IMR-90 (cell line): ENCODE measurements around the gene RLF. TPM values are rescaled to one million over a fixed set of nuclear protein-coding genes. Genes with fewer than 3 reads are reported as not detected.

Source experiments
- ATAC-seq: fragments of 200-7000 bp; cut with Tn5 transposase; 2 replicates; pipeline ENCODE4 v1.9.1; 2020; ENCODE audit warnings: low read depth, mild to moderate bottlenecking, moderate library complexity
- BruUV-seq: library from RNA; stranded (reverse); fragments of 400-500 nt; replicated peaks from 2 replicates; lab custom pipeline; 2021; lab: Mats Ljungman, UMichigan
- CTCF ChIA-PET: fragments of 300-600 bp; formaldehyde crosslinking; extraction: SDS; loops from one replicate; lab custom pipeline; 2021; ENCODE audit warnings: antibody characterized with exemption; lab: Yijun Ruan, JAX
- POLR2A ChIA-PET: fragments of 300-600 bp; sonication (Branson Sonifier 250); formaldehyde crosslinking; loops from one replicate; lab custom pipeline; 2022; ENCODE audit warnings: antibody characterized with exemption; ENCODE audit not compliant: unreplicated experiment; lab: Charles Lee
- DNase-seq: peaks from one replicate; pipeline ENCODE4 v3.0.0; 2013
- H2AFZ ChIP-seq: replicated peaks from 2 replicates; pipeline ENCODE3; 2013; ENCODE audit warnings: low read length, mild to moderate bottlenecking; ENCODE audit not compliant: poor library complexity
- H2AK5ac ChIP-seq: 2 replicates; pipeline ENCODE4 v1.6.1; 2013; ENCODE audit warnings: low read depth, low read length, inconsistent platforms
- H2AK9ac ChIP-seq: replicated peaks from 2 replicates; pipeline ENCODE3; 2013; ENCODE audit warnings: mild to moderate bottlenecking, low read depth, low read length, moderate library complexity; ENCODE audit not compliant: poor library complexity
- H2BK120ac ChIP-seq: 2 replicates; pipeline ENCODE4 v1.6.1; 2013; ENCODE audit warnings: low read depth, low read length, inconsistent platforms
- H2BK15ac ChIP-seq: 3 replicates; pipeline ENCODE4 v1.6.1; 2013; ENCODE audit warnings: low read depth, low read length, inconsistent platforms
- H2BK20ac ChIP-seq: 2 replicates; pipeline ENCODE4 v1.6.1; 2013; ENCODE audit warnings: low read depth, mild to moderate bottlenecking, inconsistent platforms, low read length, moderate library complexity
- H2BK5ac ChIP-seq: 2 replicates; pipeline ENCODE4 v1.6.1; 2013; ENCODE audit warnings: mild to moderate bottlenecking, low read depth, low read length, inconsistent platforms; ENCODE audit not compliant: poor library complexity, severe bottlenecking
- H3K14ac ChIP-seq: replicated peaks from 2 replicates; pipeline ENCODE4 v1.6.1; 2013; ENCODE audit warnings: low read depth, low read length, inconsistent platforms
- H3K18ac ChIP-seq: 2 replicates; pipeline ENCODE4 v1.6.1; 2013; ENCODE audit warnings: low read depth, low read length, control low read depth
- H3K23ac ChIP-seq: 2 replicates; pipeline ENCODE4 v1.6.1; 2013; ENCODE audit warnings: low read depth, low read length, inconsistent platforms
- H3K27ac ChIP-seq: 2 replicates; pipeline ENCODE4 v1.5.1; 2013; ENCODE audit warnings: mild to moderate bottlenecking, control low read depth, low read length; ENCODE audit not compliant: insufficient read depth
- H3K27me3 ChIP-seq: 2 replicates; pipeline ENCODE4 v1.6.1; 2013; ENCODE audit warnings: low read length; ENCODE audit not compliant: control insufficient read depth, insufficient read depth
- H3K36me3 ChIP-seq: 2 replicates; pipeline ENCODE4 v1.6.1; 2013; ENCODE audit warnings: low read length, mixed read lengths; ENCODE audit not compliant: control insufficient read depth, insufficient read depth
- H3K4ac ChIP-seq: 2 replicates; pipeline ENCODE4 v1.6.1; 2013; ENCODE audit warnings: low read depth, low read length, inconsistent platforms
- H3K4me1 ChIP-seq: 2 replicates; pipeline ENCODE4 v1.6.1; 2013; ENCODE audit warnings: low read length, mixed read lengths; ENCODE audit not compliant: control insufficient read depth, insufficient read depth
- H3K4me2 ChIP-seq: 2 replicates; pipeline ENCODE4 v1.6.1; 2013; ENCODE audit warnings: low read depth, mild to moderate bottlenecking, control low read depth, low read length, moderate library complexity
- H3K4me3 ChIP-seq: 2 replicates; pipeline ENCODE4 v1.5.1; 2013; ENCODE audit warnings: low read depth, mild to moderate bottlenecking, control low read depth, low read length, moderate library complexity; ENCODE audit not compliant: insufficient read depth
- H3K56ac ChIP-seq: 2 replicates; pipeline ENCODE4 v1.6.1; 2013; ENCODE audit warnings: low read length, inconsistent platforms; ENCODE audit not compliant: insufficient read depth; ENCODE audit errors: extremely low read depth
- H3K79me1 ChIP-seq, 2 experiments: 2 replicates each; pipeline ENCODE4 v1.6.1; 2013; ENCODE audit warnings: low read length in 2 of 2, inconsistent platforms in 1 of 2, low read depth in 1 of 2
- H3K9ac ChIP-seq: 2 replicates; pipeline ENCODE4 v1.6.1; 2013; ENCODE audit warnings: low read depth, low read length, control low read depth
- H3K9me1 ChIP-seq: 2 replicates; pipeline ENCODE4 v1.6.1; 2013; ENCODE audit warnings: low read length, inconsistent platforms; ENCODE audit not compliant: insufficient read depth
- H3K9me3 ChIP-seq: 2 replicates; pipeline ENCODE4 v1.6.1; 2013; ENCODE audit warnings: low read length; ENCODE audit not compliant: control insufficient read depth, insufficient read depth
- H4K20me1 ChIP-seq: 2 replicates; pipeline ENCODE4 v1.6.1; 2013; ENCODE audit warnings: low read length, inconsistent platforms; ENCODE audit not compliant: insufficient read depth
- H4K5ac ChIP-seq: 2 replicates; pipeline ENCODE4 v1.6.1; 2013; ENCODE audit warnings: mild to moderate bottlenecking, low read depth, low read length, control low read depth
- H4K8ac ChIP-seq, 2 experiments: 2 replicates each; pipeline ENCODE4 v1.6.1; 2013; ENCODE audit warnings: low read depth in 2 of 2, low read length in 2 of 2, control low read depth in 1 of 2, inconsistent platforms in 1 of 2
- H4K91ac ChIP-seq: 2 replicates; pipeline ENCODE4 v1.6.1; 2013; ENCODE audit warnings: low read depth, low read length, inconsistent platforms; ENCODE audit not compliant: insufficient read depth
- CHD1 ChIP-seq: IDR thresholded peaks from 2 replicates; pipeline ENCODE4 v1.6.1; 2012; ENCODE audit warnings: low read depth, low read length, improper control_type of control experiment
- RAD21 ChIP-seq: IDR thresholded peaks from 2 replicates; pipeline ENCODE4 v1.6.1; 2012; ENCODE audit warnings: low read length, improper control_type of control experiment
- USF2 ChIP-seq: fragments of 150-350 bp; IDR thresholded peaks from 2 replicates; pipeline ENCODE4 v1.6.1; 2017; ENCODE audit warnings: mild to moderate bottlenecking, antibody characterized with exemption, low read length, low read depth
- WGBS, 2 experiments: methylation state at CpG; one replicate each; pipeline versions ENCODE4 v1.1.5 to v1.1.7; 2013; ENCODE audit warnings: missing lambda C conversion rate in 2 of 2; ENCODE audit not compliant: insufficient read length in 1 of 2; ENCODE audit errors: extremely low coverage in 2 of 2; 5-methylcytosine and 5-hydroxymethylcytosine counted together
- dilution Hi-C: fragments of 300-500 bp; cut with HindIII; formaldehyde crosslinking; loops from one replicate; pipeline ENCODE4 v1.14.3; 2018; ENCODE audit warnings: low sequenced_read_pairs; ENCODE audit not compliant: unreplicated experiment
- in situ Hi-C: fragments of 300-500 bp; cut with MboI; formaldehyde crosslinking; loops from 3 replicates; pipeline ENCODE4 v1.14.3; 2019; ENCODE audit warnings: low sequenced_read_pairs, inconsistent platforms, mixed read lengths
- intact Hi-C: fragments of 100-400 bp; cut with micrococcal nuclease; formaldehyde crosslinking; loops from 2 replicates; pipeline ENCODE4 v1.10.0; 2022
- polyA plus RNA-seq, 3 experiments: library from polyadenylated mRNA; depleted of rRNA; stranded (reverse); fragments of >200 nt; gene quantifications; 2 replicates each; pipeline ENCODE4 v1.2.3, GENCODE V29; 2012; ENCODE audit warnings: low replicate concordance in 1 of 3
- total RNA-seq: library from RNA; depleted of rRNA; stranded (reverse); fragments of >200 nt; gene quantifications from 2 replicates; pipeline ENCODE4 v1.2.3, GENCODE V29; 2012

RLF gene
- total and polyA plus RNA-seq, 2 of the 4 experiments (the other 2 are of a cell fraction): 4.4 to 29.8 TPM

- Histone ChIP-seq H3K18ac (no peak overlapping the region), H3K9me1 (no peaks in the 10 kb centered on the region), H4K91ac (no peak overlapping the region), H2BK15ac (no peak overlapping the region), H3K4me3 (peak overlapping the region; percentile 26), H3K4me1 (no peaks in the 10 kb centered on the region), H2AK5ac (no peak overlapping the region), H2BK120ac (no peak overlapping the region), H4K5ac (no peak overlapping the region; the same call in 1 of the 2 replicates), H3K36me3 (no peaks in the 10 kb centered on the region), H3K9me3 (no peaks in the 10 kb centered on the region), H3K56ac (no peak overlapping the region), H2AK9ac (peak overlapping the region; percentile 79), H3K27ac (no peak overlapping the region), H3K9ac (peak overlapping the region; percentile 29; the same call in 1 of the 2 replicates), H4K20me1 (no peaks in the 10 kb centered on the region), H2BK5ac (no peak overlapping the region), H2AFZ (peak overlapping the region; percentile 89), H2BK20ac (no peak overlapping the region), H3K4ac (no peak overlapping the region), H3K14ac (0 out of 2 replicates have a peak overlapping the region, but pooled peaks have one; percentile 32), H3K27me3 (peaks cover 18% of the 10 kb centered on the region), H3K79me1 (no peaks in the 10 kb centered on the region), H3K23ac (0 out of 2 replicates have a peak overlapping the region, but pooled peaks have one; percentile 45), H4K8ac (peak overlapping the region in 1 of 2 experiments; percentile 9; a peak in 1 of 4 replicates), H3K4me2 (peak overlapping the region; percentile 57)
- DNase-seq (peak; percentile 1), ATAC-seq (peak; percentile 67)
- BruUV-seq: no TSS peak
- intact Hi-C loops: no loop called here
- CTCF ChIA-PET: interaction anchor here (2.4 kb wide), 1 partner anchor 11 kb away, joined by 10 read pairs; no protein-coding TSS in a partner anchor
- in situ Hi-C loops: no loop called here
- WGBS, 2 experiments: 23% methylated on average over 30 of the region's 44 CpGs; no CpG with 5 or more reads in 1 of the 2 experiments
- POLR2A ChIA-PET: no interaction called here
- dilution Hi-C loops: no loop called here
- TF ChIP-seq USF2: no peak
- no peak for TF ChIP-seq RAD21
- TF ChIP-seq CHD1: no peak
Observed at GRCh38 chr1:40132383-40133311, 28.5 kb upstream of the RLF start.
